Stromal cell of bone marrow (primary cell): ENCODE data around the gene WDR38.
A peak's percentile ranks its signal among the peaks of the same experiment; 100 is the strongest.

Source experiments
- DNase-seq: peaks from one replicate; pipeline ENCODE4 v3.0.0-alpha.2; 2012; ENCODE audit warnings: low read depth

WDR38 gene

DNA sequence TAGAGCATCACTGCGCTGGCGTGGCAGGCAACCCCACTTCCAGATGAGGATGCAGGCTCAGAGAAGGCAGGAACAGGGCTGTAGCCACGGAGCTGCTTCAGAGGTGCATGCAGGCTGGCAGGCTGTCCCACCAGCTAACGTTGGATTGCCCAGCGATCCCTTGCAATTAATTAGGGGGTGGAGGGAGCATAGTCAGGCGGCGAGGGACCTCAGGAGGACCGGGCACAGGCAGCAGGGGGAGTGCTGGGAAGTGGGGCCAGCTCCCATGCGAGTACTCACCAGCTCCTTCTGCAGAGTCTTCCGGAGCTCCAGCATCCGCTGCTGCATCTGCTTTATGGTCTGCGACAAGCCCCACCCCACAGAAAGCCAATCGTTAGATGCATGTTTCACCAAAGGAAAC is 29.0 kb downstream of the WDR38 start:
- no peak for DNase-seq

DNA sequence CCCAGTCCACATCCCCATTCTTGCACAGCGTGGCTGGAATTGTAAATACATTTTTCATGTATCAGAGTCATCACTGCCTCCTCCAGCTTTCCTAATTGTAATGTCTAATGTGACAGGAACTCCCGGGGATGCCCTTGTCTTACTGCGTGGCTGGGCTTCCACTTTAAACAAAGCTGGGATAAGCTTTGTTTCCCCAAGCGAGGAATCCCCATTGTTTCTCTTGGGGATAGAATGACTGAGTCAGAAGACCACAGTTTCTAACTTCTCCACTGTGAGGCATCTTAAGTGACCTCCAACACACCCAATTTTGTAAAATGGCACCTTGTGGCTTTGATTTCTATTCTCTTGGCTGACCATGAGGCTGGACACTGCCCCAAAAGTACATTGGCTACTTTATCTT is 31.1 kb downstream of the WDR38 start:
- DNase-seq: peak; percentile 27

DNA sequence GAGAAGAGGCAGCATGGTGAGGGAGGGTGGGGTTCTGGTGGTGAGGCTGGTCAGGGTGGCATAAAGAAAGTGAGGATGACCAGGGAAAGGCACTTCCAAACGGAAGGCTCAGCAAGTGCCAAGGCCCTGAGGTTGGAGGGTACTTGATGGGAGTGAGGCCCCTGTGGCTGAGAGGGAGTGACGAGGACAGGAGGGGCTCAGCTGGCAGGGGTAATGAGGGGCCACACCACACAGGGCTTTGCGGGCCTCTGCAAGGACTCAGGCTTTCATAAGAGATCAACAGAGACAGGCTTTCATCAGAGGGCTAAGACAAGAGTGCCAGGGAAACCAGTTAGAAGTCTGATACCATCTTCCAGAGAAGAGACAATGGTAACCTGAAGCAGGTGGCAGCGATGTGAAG is 32.3 kb downstream of the WDR38 start:
- no peak for DNase-seq

DNA sequence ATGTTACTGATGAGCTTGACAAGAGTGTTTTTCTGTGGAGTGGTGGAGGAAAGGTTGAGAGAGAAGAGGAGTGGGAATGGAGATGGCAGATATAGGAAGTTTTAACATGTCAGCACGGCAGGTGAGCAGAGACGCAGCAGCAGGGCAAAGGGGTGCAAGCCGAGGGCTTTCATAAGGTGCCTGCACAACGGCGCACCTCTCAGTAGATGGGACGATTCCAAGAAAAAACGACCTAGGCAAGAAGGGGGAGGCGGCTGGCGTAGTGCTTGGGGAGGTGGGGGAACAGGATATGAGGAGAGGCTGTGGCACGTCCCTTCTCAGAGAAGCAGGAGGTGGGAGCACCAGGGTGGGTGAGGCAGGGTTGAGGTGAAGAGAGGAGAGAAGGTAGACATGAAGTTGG is 33.2 kb downstream of the WDR38 start:
- no peak for DNase-seq

DNA sequence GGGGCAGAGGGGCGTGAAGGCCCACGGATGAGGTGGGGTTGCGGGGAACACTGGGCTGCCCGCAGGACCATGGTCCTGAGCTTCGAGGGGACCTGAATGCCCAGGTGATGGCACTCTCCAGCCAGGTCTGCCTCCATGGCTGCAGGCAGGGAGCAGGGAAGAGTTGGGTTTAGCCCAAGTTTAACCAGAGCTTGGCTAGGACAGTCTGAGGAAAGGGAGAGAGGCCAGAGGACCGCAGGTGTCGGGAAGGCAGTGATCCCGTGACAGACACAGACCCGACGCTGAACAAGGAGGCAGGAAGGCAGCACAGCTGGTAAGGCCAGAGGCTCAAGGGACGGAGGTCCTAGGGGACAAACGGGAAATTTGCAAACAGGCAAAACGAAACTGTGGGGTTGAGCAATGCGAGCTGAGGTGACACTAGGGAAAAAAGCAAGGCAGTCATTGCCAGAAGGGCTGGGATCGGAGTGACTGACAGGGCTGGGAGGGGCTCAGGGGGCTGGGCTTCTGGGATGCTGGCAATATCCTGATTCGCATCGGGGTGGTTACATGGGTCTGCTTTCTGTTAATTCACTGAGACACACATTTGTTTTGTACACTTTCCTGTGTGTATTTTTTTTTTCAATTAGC is 33.7 kb downstream of the WDR38 start:
- no peak for DNase-seq

DNA sequence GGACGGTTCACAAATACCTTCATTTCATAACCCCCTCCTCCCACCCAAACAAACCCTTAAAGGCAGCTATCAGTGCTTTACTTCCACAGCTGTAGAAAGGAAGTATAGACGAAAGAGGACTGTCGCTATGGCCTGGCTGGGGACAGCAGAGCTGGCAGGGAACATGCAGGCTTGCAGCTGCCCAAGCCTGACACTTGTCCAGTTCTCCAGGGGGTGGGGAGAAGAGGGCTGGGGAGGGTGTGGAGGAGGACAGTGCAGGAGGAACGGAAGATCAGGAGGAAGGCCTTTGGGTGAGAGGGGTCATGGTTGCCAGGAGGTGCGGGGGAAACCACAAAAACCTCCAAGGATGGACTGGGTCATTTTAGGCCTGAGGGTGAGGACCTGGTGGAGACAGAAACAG is 34.6 kb downstream of the WDR38 start:
- no peak for DNase-seq

DNA sequence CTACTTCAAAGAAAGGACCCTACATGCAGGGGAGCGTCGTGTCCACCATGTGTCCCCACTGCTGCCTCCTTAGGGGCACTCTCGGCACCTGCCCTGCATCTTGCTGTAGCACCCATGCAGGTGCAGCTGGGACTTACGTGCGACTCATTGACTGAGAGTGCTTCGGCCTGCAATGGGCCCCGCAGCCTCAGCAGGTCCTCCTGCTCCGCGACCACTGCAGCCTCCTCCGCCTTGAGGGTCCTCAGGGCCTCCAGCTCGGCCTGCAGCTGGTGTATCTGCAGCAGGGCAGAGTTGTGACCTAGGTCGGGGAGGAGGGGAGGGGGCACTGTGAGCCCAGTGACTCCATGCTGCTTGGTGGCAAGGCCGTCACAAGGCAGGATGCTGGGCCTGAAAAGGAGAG is 35.7 kb downstream of the WDR38 start:
- no peak for DNase-seq

DNA sequence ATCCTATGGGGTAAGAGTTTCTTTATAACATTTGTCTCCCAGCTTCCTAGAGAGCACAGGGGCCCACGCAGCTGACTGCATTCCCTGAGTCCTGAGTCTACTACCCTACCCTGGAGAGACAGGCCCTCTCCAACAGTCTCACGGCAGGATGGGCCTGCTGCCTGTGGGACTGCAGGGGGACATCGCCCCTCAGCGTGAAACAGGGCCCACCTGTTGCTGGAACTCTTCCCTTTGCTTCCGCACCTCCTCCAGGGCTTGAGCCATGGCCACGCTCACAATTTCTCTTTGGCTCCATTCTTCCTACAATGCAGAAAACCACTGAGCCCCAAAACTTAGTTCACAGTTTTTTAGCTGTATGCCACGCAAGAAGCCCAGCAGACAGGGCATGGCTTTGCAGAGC is 36.9 kb downstream of the WDR38 start:
- no peak for DNase-seq

DNA sequence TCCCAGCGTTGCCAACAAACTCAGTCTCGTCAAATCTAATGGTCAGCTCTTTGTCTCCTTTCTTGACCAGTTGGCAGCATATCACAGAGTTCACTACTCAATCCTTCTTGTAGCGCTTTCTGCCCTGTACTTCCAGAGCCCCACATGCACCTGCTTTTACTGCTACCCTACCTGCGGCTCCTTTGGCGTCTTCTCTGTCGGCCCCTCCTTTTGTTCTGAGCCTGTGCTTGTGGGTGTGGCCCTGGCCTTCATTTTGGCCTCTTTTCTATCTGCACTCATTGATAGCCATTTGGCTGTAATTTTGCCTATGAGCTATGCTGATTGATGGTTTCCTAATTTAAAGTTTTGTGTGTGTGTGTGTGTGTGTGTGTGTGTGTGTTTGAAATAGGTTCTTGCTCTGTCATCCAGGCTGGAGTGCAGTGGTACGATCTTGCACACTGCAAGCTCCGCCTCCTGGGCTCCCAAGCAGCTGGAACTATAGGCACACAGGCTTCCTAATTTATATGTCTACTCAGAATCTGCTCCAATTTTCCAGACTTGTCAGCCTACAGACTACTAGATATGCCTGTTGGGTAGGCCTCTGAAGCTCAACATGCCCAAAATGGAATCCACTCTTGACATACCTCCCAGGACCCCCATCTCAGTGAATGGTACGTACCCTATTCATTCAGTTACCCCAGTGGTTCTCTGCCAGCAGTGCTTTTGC is 40.9 kb downstream of the WDR38 start:
- DNase-seq: no peak

DNA sequence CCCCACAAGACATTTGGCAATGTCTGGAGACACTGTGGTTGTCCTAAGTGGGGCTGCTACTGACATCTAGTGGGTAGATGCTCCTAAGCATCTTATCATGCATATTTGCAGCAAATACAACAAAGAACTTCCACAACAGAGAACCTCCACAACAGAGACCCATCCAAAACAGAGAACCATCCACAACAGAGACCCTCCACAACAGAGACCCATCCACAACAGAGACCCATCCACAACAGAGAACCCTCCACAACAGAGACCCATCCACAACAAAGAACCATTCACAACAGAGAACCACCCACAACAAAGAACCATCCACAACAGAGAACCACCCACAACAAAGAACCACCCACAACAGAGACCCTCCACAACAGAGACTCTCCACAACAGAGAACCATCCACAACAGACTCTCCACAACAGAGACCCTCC is 41.5 kb downstream of the WDR38 start:
- peak; percentile 14 for DNase-seq

DNA sequence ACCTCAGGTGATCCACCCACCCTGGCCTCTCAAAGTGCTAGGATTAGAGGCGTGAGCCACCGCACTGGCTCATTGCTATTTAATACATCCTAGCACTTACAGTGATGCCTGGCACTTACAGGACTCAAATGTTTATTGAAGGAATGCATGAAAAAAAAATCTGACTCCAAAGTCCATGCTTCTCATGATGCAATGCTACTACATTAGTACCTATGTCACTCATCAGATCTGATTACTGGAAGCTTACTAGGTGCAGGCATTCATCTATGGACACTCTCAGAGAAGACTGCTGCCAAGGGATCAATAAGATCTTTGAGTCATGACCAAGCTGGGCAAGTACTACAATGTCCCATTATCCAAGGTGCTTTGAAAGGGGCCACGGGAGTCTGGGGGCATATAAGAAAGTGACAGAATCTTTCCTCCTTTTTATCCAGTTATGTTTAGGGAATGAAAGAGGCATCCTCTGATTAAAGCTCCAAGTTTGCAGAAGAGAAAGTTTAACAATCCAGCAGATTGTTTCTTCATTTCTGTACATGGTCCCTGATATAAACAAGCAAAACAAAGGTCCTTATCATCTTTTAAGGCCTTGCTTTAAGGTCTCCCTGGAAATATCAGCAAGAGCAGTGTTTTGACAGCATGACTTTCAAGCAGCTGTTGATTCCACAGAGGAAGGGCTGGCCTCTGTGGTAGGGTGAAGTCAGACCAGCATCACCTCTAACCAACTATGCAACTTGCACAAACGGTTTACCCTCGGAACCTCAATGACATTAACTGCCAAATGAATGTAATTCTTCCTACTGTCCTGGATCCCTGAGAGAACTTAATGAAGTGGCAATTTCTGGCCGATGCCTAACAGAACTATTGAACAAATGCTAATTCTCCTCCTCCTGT is 44.6 kb downstream of the WDR38 start:
- DNase-seq: no peak

DNA sequence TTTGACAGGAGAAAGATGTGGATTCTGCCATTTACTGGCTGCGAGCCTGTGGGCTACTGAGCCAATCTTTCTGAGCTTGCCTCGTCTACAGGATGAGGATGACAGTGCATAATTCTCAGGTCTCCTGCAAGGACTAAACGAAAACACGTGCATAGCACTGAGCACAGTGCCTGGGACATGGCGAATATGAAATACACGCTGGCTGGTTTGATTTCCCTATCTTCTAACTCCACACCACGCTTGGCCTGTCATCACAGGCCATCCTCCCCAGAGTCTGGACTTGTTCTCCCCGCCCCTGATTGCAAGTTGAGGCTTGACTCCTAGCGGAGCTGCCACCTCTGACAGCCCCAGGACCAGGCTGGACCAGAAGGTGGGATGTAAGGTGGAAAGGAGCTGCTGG is 46.6 kb downstream of the WDR38 start:
- no peak for DNase-seq

DNA sequence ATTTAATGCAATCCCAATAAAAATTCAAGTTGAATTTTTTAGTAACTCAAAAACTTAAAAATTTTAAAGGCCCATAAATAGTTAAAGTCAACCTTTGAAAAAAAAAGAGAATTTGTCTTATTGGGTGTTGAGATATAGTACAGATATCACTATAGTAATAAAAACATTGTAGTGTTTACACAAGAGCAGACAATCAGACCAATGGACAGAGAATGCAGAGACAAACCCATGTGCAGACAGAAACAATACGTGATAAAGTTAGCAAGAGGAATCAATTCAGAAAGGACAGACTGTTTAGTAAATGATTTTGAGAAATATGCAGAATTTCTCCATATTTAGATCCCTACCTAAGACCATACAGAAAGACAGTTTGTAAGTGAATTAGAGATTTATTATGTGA is 53.7 kb downstream of the WDR38 start:
- DNase-seq: no peak
